SK-N-SH treated with all-trans-retinoic acid at 6 μM for 48 hours (cell line): ENCODE measurements around the gene CWC27.

Experiments
- ATAC-seq: fragments of 200-7000 bp; cut with Tn5 transposase; 3 replicates; pipeline ENCODE4 v1.9.1; 2020; ENCODE audit warnings: mild to moderate bottlenecking, moderate library complexity
- ARNTL ChIP-seq: fragments of 450-650 bp; formaldehyde crosslinking; IDR thresholded peaks from 2 replicates; pipeline ENCODE4 v1.5.0; 2020; ENCODE audit warnings: low read depth, mild to moderate bottlenecking, moderate library complexity, borderline replicate concordance
- BACH2 ChIP-seq: fragments of 250-450 bp; sonication (Bioruptor Pico); IDR thresholded peaks from 2 replicates; pipeline ENCODE4 v1.9.0; 2021; ENCODE audit warnings: mild to moderate bottlenecking, borderline replicate concordance
- ESRRG ChIP-seq: fragments of 250-450 bp; sonication (Bioruptor Pico); IDR thresholded peaks from 2 replicates; pipeline ENCODE4 v1.6.1; 2021; ENCODE audit warnings: mild to moderate bottlenecking
- GLIS3 ChIP-seq: fragments of 250-450 bp; sonication (Bioruptor Pico); IDR thresholded peaks from 2 replicates; pipeline ENCODE4 v1.5.0; 2020; ENCODE audit warnings: mild to moderate bottlenecking, moderate library complexity
- ISL1 ChIP-seq: fragments of 250-450 bp; sonication (Bioruptor Pico); IDR thresholded peaks from 2 replicates; pipeline ENCODE4 v2.1.2; 2022; ENCODE audit warnings: mild to moderate bottlenecking, moderate library complexity
- PATZ1 ChIP-seq: fragments of 250-450 bp; sonication (Bioruptor Pico); IDR thresholded peaks from 2 replicates; pipeline ENCODE4 v1.8.0; 2020; ENCODE audit warnings: mild to moderate bottlenecking, moderate library complexity, borderline replicate concordance
- PPARA ChIP-seq: fragments of 250-450 bp; sonication (Bioruptor Pico); IDR thresholded peaks from 2 replicates; pipeline ENCODE4 v1.5.0; 2020; ENCODE audit warnings: mild to moderate bottlenecking, borderline replicate concordance
- RARB ChIP-seq: fragments of 250-450 bp; sonication (Bioruptor Pico); IDR thresholded peaks from 2 replicates; pipeline ENCODE4 v1.8.0; 2021; ENCODE audit warnings: mild to moderate bottlenecking, moderate library complexity
- TCF4 ChIP-seq: fragments of 250-450 bp; sonication (Bioruptor Pico); IDR thresholded peaks from 2 replicates; pipeline ENCODE4 v1.8.0; 2021; ENCODE audit warnings: mild to moderate bottlenecking, moderate library complexity, borderline replicate concordance
- TOX ChIP-seq: fragments of 250-450 bp; sonication (Bioruptor Pico); IDR thresholded peaks from 2 replicates; pipeline ENCODE4 v1.8.0; 2021; ENCODE audit warnings: mild to moderate bottlenecking, moderate library complexity, borderline replicate concordance
- ZFP3 ChIP-seq: fragments of 250-450 bp; sonication (Bioruptor Pico); IDR thresholded peaks from 2 replicates; pipeline ENCODE4 v1.5.0; 2020; ENCODE audit warnings: mild to moderate bottlenecking, moderate library complexity
- ZFP30 ChIP-seq: fragments of 450-650 bp; formaldehyde crosslinking; IDR thresholded peaks from 2 replicates; pipeline ENCODE4 v1.5.0; 2022; ENCODE audit warnings: mild to moderate bottlenecking, moderate library complexity
- ZNF565 ChIP-seq: fragments of 450-650 bp; formaldehyde crosslinking; conservative IDR thresholded peaks from 2 replicates; pipeline ENCODE4 v1.5.0; 2020; ENCODE audit warnings: low read depth, mild to moderate bottlenecking, moderate library complexity
- ZNF70 ChIP-seq: fragments of 450-650 bp; formaldehyde crosslinking; IDR thresholded peaks from 2 replicates; pipeline ENCODE4 v1.5.0; 2020; ENCODE audit warnings: mild to moderate bottlenecking, moderate library complexity
- ZNF8 ChIP-seq: fragments of 450-650 bp; formaldehyde crosslinking; IDR thresholded peaks from 2 replicates; pipeline ENCODE4 v1.5.0; 2020; ENCODE audit warnings: mild to moderate bottlenecking, moderate library complexity
- TF ChIP-seq, protein P1 (sequence below): fragments of 250-450 bp; sonication (Bioruptor Pico); IDR thresholded peaks from 2 replicates; pipeline ENCODE4 v1.5.1; 2020; ENCODE audit warnings: low read depth, mild to moderate bottlenecking, moderate library complexity
- TF ChIP-seq, protein P2 (sequence below): fragments of 250-450 bp; sonication (Bioruptor Pico); IDR thresholded peaks from 2 replicates; pipeline ENCODE4 v1.5.1; 2021; ENCODE audit warnings: mild to moderate bottlenecking, moderate library complexity

The CWC27 gene

GRCh38 chr5:64977779-64978178 is 209.0 kb downstream of the CWC27 start:
- TF ChIP-seq TOX (no peak), ZNF8 (CRISPR knock-in tag) (no peak), RARB (no peak), TCF4 (CRISPR knock-in tag) (no peak), ARNTL (no peak), ZNF70 (CRISPR knock-in tag) (no peak), ZFP3 (CRISPR knock-in tag) (no peak), GLIS3 (CRISPR knock-in tag) (no peak)
- TF ChIP-seq, protein P1, sequence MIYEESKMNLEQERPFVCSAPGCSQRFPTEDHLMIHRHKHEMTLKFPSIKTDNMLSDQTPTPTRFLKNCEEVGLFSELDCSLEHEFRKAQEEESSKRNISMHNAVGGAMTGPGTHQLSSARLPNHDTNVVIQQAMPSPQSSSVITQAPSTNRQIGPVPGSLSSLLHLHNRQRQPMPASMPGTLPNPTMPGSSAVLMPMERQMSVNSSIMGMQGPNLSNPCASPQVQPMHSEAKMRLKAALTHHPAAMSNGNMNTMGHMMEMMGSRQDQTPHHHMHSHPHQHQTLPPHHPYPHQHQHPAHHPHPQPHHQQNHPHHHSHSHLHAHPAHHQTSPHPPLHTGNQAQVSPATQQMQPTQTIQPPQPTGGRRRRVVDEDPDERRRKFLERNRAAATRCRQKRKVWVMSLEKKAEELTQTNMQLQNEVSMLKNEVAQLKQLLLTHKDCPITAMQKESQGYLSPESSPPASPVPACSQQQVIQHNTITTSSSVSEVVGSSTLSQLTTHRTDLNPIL (CRISPR knock-in tag): no peak
- no peak for ATAC-seq

GRCh38 chr5:64978546-64978945 is 209.8 kb downstream of the CWC27 start:
- ATAC-seq: no peak
- TF ChIP-seq ZNF565 (CRISPR knock-in tag) (no peak), PATZ1 (no peak)
- TF ChIP-seq, protein P1 (CRISPR knock-in tag): no peak

DNA sequence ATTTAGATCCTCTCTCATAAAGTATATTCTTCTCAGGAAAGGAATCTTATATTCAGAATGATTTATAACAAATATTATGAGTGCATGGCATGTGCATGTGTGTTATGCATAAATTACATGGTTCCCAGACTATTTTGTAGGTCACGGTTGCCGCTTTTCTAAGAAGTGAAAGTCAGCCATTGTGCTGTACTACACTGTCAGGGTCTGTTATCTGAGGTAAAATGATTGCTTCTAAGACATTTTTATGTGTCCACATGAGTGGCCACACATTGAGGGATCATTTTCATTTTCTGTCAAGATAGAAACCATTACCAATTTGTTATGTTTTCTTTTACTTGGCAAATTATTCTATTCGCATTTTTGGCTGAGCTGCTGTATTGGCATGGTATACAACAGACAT is 210.8 kb downstream of the CWC27 start:
- ATAC-seq: no peak
- TF ChIP-seq TCF4 (CRISPR knock-in tag) (no peak), BACH2 (CRISPR knock-in tag) (no peak), ESRRG (CRISPR knock-in tag) (no peak)
- TF ChIP-seq, protein P2, sequence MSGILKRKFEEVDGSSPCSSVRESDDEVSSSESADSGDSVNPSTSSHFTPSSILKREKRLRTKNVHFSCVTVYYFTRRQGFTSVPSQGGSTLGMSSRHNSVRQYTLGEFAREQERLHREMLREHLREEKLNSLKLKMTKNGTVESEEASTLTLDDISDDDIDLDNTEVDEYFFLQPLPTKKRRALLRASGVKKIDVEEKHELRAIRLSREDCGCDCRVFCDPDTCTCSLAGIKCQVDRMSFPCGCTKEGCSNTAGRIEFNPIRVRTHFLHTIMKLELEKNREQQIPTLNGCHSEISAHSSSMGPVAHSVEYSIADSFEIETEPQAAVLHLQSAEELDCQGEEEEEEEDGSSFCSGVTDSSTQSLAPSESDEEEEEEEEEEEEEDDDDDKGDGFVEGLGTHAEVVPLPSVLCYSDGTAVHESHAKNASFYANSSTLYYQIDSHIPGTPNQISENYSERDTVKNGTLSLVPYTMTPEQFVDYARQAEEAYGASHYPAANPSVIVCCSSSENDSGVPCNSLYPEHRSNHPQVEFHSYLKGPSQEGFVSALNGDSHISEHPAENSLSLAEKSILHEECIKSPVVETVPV (CRISPR knock-in tag): no peak

DNA sequence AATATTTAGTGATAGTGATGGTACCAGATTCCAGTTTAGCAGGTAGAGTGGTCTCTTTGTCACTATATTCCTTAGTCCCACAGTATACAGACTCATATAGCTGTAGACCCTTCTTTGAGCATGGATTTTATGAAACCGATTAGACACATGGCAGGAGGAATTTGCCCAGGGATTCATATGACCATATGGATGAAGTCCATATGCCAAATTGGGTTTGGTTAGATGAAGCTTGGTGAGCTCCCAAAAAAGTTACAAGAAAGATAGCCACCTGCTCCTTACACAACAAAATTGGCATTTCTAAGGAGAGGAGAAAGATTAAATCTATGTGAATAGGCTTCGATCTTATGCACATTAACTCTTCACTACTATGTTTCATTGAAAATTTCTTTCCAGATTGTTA is 211.4 kb downstream of the CWC27 start:
- ATAC-seq: no peak

GRCh38 chr5:64987768-64988167 is 219.0 kb downstream of the CWC27 start:
- no peak for ATAC-seq
- TF ChIP-seq, protein P2 (CRISPR knock-in tag): no peak
- TF ChIP-seq ZFP3 (CRISPR knock-in tag): no peak
- no peak for TF ChIP-seq ISL1
- TF ChIP-seq ZNF70 (CRISPR knock-in tag): no peak
- TF ChIP-seq GLIS3 (CRISPR knock-in tag): no peak
- TF ChIP-seq ZNF565 (CRISPR knock-in tag): no peak
- no peak for TF ChIP-seq PATZ1
- TF ChIP-seq PPARA (CRISPR knock-in tag): no peak
- no peak for TF ChIP-seq ZFP30
- TF ChIP-seq ESRRG (CRISPR knock-in tag): no peak
- TF ChIP-seq TOX: no peak
- TF ChIP-seq TCF4 (CRISPR knock-in tag): no peak

More for the DNA sequence above, 211.4 kb downstream of the CWC27 start:
- no peak for TF ChIP-seq ZFP3 (CRISPR knock-in tag)
- TF ChIP-seq, all 23 proteins: peak for 0
